ENCODE measurements around the gene TRPM2.
"Not testable (repeated sequence)": the region's sequence is repeated elsewhere in the genome, so short reads cannot be mapped to it uniquely, and the experiment has no call there.

TRPM2 gene

DNA sequence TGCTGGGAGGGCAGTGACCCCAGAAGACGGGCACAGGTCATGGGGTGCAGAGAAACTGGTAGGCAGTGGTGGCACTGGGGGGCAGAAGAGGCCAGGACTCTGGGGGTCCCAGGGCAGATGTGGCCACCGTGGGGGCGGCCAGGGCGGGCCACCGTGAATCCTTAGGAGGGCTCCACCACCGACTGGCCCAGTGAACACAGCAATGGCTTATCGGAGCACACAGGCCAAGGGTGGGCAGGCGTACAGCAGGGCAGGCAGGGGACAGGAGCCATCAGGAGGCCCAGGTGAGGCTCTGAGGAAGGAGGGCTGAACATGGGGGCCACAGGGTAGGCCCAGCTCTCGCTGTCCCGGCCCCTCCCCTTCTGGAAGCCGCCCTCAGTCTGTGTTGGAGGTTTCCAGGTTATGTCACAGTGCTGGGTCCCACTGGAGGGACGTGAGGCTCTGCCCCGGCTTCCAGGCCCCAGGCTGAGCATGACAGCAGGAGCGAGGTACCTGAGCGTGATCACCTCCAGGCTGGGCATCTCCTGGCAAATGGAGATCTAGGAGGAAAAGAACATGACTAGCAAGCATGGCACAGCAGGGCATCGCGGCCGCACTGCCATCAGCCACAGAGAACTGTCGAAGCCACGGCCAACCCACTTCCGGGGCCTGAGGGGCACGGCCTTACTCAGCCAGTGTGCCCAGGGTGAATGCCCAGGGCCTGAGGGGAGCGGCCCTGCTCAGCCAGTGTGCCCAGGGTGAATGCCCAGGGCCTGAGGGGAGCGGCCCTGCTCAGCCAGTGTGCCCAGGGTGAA lies 18.0 kb upstream of the TRPM2 start:
- DNase-seq, result no peak

DNA sequence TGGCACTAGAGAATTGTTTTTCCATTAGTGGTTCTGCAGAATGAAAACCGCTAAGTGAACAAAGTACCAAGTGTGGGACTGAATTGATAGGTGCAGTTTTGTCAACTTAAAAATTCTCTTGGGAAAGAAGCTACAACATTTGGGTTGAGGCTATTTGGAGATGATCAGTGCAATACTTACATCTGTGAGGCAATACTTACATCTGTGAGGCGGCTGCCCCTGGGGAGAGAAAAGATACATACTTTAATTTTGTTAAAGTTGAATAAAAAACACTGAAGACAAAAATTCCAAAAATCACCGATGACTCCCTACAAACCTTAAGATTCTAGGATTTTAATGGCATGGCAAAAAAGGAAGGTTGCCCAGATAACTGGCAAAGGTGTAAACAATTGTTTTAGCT lies 16.0 kb upstream of the TRPM2 start:
- DNase-seq, result no peak

DNA sequence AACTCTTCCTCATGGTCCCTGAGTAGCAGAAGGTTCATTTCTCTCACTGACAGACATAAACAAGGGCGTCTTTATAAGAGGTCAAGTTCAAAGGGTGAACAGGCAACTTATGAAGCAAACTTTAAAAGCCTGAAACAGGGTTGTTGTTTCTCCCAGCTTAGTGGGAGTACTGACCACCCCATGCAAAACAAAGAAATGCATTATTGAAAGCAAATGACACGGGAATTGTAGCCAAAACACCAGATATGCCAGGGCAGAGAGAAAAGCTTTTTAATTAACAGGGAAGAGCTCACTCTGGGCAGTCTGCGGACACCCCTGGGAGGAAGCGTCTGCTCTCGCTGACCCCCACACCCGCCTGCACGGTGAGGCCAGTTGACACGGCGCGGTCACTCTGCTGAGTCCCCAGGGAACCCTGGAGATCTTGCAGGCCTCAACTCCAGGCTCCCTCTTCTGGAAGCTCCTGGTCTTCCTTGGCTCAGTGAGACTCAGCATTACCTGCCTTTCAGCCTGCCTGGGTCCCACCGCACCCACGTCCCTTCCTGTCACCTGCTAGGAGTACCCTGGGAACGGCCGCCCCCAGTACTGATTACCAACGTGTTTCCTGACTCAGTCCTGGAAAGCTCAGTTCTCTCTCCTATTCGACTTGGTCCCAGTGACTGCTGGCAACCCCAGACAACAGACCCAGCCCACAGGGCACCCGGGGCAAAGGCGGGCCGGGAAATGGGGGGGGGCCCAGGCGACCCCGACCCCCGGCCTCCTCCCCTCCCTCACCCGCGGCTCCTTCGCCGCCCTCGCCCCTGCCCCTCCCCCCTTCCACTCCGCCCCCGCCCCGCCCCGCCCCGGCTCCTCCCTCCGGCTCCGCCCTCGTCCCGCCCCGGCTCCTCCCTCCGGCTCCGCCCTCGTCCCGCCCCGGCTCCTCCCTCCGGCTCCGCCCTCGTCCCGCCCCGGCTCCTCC lies 15.2 kb upstream of the TRPM2 start:
- no peak for DNase-seq

DNA sequence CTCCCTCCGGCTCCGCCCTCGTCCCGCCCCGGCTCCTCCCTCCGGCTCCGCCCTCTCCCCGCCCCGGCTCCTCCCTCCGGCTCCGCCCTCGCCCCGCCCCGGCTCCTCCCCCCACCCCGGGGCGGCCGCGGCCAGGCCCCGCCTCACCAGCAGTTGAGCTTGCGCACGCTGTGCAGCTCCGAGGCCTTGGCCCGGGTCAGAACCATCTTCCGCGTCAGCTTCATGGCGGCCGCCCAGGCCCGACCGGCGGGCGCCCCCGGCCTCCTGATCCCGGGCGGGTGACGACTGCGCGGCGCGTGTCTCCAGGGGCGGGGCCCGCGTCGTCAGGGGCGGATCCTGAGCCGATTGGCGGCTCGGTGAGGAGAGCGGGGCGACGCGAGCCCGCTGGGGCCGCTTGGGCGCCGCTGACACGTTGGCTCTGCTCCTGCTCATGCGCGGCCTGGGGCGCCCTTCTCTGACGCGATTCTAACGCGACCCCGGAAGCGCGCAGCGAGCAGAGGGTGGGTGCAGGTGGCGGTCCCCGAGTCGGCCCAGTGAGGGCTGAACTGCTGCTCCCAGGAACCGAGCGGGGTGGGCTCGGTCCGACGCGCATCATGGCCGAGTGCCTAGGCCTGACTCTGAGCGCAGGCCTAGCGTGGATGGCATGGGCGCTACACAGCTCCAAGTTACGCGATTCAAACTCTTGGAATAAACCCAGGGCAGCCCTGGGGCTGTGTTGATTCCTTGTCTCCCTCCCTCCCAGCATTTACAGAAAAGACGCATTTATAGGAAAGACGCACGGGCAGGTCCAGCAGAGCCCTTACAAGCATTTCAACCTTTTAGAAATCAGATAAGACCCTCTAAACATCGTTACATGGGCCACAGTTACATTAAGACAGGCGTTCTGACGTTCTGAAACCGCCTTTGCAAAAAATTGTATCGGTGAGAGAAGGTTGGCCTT lies 14.2 kb upstream of the TRPM2 start, which contains the start of gene CFAP410:
Gene CFAP410 (minus strand): TSS at position 420 of the 940 bp plus-strand sequence. CDS start 196 bp downstream, at position 224.
- DNase-seq, result peak; percentile 89 to 91

DNA sequence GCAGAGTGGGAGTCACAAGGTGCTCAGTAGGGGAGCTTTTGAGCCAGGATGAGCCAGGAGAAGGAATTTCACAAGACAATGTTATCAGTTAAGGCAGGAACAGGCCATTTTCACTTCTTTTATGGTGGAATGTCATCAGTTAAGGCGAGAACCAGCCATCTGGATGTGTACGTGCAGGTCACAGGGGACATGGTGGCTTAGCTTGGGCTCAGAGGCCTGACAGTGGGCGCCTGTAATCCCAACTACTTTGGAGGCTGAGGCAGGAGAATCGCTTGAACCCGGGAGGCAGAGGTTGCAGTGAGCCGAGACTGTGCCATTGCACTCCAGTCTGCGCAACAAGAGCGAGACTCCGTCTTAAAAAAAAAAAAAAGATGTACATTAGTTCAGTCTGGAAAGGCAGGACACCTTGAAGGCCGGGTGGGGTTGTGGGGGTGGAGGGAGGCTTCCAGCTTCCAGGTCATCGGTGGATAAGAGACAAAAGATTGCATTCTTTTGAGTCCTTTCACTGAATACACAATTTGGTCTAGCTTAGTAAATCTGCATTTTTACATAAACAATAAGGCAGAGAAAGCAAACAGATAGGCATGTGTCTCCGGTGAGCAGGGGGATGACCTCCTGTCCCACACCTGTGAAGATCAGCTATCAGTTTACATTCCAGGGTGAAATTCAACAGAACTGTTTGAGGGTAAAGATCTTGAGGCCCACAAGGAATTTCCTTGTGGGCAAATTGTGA lies 11.5 kb upstream of the TRPM2 start:
- DNase-seq, result not testable (repeated sequence)

DNA sequence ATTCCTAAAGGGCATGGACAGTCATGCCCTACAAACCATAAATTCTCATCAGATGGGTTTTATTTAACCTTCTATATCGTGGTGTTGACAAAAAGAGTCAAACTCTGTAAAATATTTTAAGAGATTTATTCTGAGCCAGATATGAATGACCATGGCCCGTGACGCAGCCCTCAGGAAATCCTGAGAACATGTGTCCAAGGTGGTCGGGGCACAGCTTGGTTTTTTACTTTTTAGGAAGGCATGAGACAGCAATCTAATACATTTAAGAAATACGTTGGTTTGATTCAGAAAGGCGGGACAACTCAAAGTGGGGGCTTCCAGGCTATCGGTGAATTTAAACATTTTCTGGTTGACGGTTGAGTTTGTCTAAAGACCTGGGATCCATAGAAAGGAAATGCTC lies 10.4 kb upstream of the TRPM2 start:
- not testable (repeated sequence) for DNase-seq

DNA sequence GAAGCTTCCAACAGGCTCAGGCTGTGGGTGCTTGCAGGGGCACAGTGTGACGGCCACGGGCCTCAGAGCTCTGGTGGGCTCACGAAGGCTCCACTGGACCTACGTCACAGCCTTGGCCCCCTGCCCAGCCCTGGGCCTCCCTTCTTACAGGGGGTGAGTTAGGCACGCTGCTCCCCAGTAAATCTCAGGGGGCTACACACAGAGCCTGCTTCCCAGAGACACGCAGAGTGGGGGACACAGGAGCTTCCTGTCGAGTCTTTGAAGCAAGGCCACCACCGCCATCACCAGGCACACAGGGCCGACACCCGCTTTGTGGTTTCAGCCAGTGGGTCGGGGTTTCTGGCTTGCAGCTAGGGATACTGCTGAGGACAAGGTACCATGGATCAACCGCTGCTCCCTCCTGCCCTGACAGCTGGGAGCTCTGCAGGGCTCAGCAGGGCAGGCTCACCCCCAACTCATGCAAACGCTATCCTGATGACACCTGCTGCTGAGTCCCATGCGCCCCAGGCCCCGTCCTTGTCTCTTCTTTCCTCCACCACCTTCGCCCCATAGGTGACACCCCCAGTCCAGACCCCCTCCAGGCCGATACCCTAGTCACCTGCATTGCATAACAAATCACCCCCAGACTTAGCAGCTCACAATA lies 8.8 kb upstream of the TRPM2 start:
- no peak for DNase-seq

DNA sequence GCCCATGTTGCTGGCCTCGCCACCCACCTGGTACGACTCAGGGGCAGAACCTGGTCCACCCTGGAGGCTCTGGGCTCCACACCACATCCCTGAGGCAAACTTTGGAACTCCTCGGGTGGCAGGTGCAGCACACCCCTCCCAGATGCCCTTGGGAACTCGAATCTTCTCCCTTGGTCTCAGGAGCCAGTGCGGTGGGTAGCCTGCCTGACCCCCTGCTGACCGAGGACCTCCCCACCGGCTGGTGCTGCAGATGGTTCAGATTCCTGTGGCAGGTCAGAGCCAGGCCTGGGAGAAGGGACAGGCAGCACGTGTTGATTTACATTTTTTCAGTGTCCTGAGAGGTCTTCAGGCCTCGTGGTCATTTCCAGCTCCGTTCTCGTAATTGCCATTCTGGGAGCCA lies 7.9 kb upstream of the TRPM2 start:
- DNase-seq, result no peak

DNA sequence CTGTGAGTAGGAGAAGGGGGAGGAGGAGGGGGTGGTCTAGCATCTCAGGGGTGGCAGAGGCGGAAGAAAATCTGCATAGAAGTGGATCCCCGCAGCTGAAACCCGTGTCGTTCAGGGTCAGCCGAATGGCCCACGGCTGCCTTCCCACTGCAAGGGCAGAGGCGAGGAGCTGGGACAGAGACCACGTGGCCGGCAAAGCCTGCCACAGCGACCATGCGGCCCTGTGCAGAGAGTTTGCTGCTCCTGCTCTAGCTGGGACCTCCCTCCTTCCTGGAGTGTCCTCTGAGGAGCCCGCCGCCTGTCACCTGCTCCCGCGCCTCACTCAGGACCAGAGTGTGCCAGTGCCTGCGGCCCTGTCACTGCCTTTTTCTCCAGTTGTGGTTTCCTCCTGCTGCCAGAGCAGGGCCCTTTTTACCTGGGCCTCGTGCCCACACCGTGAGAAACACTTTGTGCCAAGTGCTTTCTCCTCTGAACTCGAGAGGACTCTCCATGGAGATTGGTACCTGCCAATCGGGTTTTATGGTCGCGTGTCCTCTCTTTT lies 5.4 kb upstream of the TRPM2 start:
- DNase-seq, result peak; percentile 81 to 86

DNA sequence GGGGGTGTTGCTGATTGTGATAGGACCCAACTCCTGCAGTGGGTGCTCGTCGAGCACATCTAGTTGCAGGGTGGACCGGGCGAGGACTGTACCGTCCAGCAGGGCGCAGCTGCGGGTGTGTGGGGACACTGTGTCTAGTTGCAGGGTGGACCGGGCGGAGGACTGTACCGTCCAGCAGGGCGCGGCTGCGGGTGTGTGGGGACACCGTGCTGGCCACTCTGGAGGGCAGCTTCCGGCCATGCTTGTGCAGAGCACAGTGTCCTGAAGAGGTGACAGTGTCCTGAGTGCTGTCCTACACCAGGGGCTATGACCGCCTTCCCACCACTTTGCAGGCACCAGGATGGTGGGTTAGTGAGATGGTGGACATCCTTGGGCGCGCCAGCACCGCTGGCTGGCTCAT lies 4.6 kb upstream of the TRPM2 start:
- DNase-seq, result no peak

DNA sequence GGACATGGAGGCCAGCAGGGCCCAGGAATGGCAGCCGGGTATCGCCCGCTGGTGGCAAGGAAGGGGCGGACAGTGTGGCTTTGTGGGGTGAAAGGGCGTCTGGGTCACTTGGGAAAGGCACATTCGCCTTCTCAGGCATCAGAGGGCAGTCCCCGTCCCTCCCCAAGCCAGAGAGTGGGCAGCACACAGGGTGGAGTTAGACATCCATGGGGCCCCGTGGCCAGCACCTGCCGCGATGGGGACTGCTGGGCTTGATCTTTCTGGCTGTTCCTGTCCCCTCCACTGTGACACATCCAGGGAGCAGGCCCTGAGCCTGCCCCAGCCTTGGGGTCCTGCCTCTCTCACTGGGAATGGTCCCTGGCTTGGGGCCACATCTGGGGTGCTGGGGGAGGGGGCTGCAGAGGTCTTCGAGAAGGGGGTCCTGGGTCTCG lies 4.0 kb upstream of the TRPM2 start:
- no peak for DNase-seq

DNA sequence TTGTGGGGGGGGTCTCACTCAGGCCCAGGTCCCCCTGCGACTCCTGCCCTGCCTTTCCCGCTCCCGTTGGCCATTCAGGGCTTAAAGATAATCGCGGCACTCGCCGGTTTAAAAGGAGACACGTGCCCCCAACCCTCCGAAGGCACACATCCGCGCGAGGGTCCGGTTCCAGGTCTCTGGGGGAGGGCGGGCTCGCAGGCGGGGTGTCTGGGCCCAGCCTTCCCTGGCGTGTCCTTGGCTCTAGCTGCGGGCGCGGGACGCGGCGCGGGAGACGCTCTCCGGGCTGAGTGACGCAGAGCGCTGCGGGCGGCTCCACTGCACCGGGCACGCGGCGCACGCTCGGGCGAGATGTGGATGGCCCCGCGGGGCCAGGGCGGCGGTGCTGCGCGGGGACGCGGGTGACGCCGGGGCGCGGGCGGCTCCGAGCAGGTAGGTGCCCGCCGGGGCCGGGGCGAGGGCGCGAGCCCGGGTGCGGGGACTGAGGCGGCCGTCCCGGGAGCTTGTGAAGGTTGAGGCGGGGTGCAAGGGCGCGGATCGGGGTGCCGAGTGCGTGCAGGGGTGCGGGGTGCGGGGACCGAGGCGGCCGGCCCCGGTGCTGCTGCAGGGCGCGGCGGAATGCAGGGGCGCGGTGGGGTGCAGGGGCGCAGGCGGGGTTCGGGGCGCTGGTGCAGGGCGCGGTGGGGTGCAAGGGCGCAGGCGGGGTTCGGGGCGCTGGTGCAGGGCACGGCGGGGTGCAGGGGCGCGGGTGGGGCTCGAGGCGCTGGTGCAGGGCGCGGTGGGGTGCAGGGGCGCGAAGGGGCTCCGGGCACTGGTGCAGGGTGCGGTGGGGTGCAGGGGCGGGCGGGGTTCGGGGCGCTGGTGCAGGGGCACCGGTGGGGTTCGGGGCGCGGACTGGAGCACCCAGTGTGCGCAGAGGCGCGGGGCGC lies 3.3 kb upstream of the TRPM2 start:
- DNase-seq, result no peak

DNA sequence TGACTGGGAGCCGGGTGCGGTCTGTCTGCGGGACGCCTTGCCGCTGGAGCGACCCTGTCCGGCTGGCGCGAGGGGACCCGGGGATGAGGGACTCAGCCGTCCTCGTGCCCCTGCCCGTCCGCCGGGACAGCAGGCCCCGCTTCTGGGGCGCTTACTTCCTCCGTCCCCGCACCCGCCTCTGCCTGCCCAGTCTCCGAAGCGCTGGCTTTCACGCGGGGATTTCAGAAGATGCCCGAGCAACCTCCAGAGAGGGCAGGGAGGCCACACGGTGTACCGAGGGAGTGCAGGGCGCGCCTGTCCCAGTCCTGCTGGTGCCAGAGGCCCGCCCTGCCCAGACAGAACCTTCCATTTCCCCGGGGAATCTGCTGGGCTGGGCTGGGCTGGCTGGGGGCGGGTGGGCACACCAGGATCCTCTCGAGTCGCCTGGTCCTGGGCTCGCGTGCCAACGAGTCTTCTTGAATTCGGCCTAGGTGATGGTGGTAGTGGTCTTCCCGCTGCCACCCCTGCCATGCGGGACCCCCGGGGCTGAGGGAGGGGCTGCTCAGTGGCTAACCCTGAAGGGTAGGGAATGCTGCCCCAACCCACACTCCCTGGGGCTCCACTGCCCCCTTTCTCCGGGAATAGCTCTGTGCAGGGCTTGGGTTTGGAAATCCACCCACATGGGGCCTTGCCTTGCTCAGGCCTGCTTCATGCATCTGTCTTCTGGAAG lies 2.5 kb upstream of the TRPM2 start:
- no peak for DNase-seq

DNA sequence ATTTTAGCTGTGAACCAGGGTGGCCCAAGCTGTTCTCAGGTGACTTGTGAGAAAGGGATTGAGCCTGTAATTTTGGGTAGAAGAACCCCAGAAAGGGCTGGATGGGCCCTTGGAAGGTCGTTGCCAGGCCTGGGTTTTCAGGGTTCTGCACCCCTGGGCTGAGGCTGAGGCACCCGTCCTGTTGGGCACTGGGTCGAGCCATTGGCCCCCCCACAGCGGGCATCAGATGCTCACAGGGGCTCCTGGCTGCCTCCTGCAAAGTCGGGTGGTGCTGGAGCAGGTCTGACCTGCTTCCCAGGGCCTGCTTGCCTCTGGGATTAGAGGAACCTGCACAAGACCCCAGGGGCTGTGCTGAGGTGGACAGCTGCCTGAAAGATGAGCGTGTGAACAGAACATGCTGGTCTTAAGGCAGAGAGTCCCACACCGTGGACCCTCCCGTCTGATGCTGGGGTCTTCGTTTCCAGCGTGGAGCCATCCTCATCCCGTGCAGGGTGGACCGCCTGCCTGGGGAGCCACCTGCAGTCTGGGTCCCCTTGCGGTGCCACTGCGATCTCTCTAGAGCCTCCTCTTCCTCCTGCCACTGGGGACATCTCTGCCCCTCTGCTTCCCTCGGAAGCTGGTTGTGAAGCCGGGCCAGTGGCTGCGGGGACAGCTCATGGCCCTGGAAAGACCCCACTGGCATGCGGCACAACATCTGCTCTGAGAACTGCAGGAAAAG lies 1.7 kb upstream of the TRPM2 start:
- no peak for DNase-seq

DNA sequence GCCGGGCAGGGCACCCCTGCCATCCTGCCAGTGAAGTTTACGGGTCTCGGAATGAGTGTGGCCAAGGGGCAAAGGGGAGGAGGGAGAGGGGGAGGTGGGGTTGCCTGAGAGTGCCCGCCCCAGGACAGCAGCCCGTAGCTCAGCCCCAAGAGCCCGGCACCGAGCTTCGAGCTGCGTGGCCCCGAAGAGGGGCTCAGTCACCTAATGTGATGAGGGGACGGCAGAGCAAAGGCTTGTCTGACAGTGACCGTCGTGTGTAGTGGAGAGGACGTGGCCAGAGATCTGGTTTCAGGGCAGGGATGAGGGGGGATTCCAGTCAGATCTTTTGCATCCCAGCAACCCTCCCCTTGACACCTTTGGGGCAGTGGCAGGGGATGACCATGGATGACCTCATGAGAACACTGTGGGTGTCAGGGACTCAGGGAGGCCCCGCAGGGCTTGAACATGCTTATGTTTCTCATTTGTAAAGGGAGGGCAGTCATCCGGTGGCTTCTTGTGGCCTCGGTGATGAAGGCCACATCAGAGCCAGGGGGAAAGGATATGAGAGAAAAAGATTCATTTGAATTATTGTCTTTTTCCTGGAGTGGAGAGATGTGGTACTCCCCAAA lies 1.1 kb upstream of the TRPM2 start:
- DNase-seq, result no peak

DNA sequence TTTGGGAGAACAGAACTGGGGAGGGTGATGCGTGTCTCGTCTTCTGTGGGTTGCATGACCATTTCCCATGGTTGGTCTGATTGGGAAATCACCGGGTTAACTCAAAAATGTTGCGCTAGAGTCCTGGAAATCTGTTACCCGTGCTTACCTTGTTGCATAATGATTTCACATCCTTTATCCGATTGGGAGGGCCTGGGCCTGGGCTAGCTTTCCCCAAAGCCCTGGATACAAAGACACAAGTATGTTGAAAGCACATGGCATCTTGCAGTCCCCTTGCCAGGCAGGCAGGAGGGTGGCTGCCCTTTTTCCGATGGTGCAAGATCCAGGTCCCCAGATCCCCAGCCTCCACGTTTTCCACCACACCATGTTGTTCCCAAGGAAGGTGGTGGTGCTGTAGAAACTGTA lies 582 bp downstream of the TRPM2 start:
- no peak for DNase-seq

DNA sequence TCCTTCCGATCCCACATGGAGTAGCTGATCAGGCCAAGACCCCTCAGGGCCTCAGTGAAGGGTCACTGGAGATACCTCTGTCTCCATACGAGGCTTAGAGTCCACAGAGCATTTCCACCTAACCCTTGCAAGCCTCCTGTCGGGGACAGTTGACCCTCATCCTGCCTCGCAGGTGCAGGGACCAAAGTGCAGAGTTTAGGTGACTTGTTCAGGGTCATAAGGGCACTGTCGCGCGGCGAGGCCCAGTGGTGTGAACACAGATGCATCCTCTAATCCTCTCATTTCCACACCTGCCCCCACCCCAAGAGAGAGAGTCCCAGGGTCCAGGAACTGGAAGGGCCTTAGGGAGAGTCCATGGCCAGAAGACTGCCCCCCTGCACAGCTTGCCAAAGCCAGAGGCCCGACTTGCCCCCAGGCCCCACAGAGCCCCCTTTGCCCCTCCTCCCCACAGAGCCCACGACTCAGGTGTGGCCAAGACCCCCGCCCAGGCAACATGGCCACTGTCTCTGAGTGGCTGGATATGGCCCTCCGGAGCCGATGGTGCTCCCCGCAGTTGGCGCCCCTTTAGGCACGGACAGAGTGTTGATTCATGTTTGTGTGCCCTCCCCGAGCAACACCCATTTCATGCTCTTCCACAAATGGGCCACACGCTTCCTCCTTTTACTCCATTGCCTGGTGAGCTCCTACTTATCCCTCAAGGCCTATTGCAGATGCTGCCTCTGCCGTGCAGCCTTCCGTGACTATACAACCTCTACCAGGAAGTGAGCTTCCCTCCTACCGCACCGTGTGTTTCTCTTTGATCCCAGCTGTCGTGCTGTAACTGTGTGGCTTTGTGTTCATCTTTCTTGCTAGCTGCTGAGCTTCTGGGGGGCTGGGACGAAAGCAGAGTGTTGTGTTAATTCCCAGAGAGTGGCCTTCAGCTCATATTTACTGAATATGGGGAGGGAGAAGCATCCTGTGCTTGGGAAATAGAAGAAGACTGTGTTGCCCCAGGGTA lies 1.7 kb downstream of the TRPM2 start:
- no peak for DNase-seq
